ENCODE measurements around the gene MFSD1.
A peak's percentile ranks its signal among the peaks of the same experiment; 100 is the strongest.

Gene MFSD1

GRCh38 chr3:158820521-158820920, 18.7 kb downstream of the MFSD1 start:
- DNase-seq: no peak

GRCh38 chr3:158821847-158822246, 20.0 kb downstream of the MFSD1 start:
- no peak for DNase-seq

GRCh38 chr3:158823426-158823825, 21.6 kb downstream of the MFSD1 start:
- DNase-seq: no peak

- no peak for DNase-seq
Observed at GRCh38 chr3:158827773-158828172, 25.9 kb downstream of the MFSD1 start.

- no peak for DNase-seq
Observed at GRCh38 chr3:158830391-158830790, 28.5 kb downstream of the MFSD1 start.

GRCh38 chr3:158831861-158832260, 30.0 kb downstream of the MFSD1 start:
- no peak for DNase-seq

GRCh38 chr3:158835631-158836030, 33.8 kb downstream of the MFSD1 start:
- no peak for DNase-seq

- DNase-seq: no peak
Observed at GRCh38 chr3:158836312-158836711, 34.5 kb downstream of the MFSD1 start.

GRCh38 chr3:158837240-158837639, 35.4 kb downstream of the MFSD1 start:
- no peak for DNase-seq

GRCh38 chr3:158839966-158840365, 38.1 kb downstream of the MFSD1 start:
- no peak for DNase-seq

GRCh38 chr3:158841387-158841786, 39.5 kb downstream of the MFSD1 start:
- DNase-seq: no peak

GRCh38 chr3:158842976-158843375, 41.1 kb downstream of the MFSD1 start:
- DNase-seq: no peak

- DNase-seq: peak; percentile 34
Observed at GRCh38 chr3:158845765-158846350, 44.0 kb downstream of the MFSD1 start.

- DNase-seq: no peak
Observed at GRCh38 chr3:158846803-158847451, 45.1 kb downstream of the MFSD1 start.

- no peak for DNase-seq
Observed at GRCh38 chr3:158847452-158847821, 45.6 kb downstream of the MFSD1 start.

GRCh38 chr3:158847885-158848284, 46.0 kb downstream of the MFSD1 start:
- DNase-seq: no peak

GRCh38 chr3:158849757-158850156, 47.9 kb downstream of the MFSD1 start:
- DNase-seq: no peak

- no peak for DNase-seq
Observed at GRCh38 chr3:158859362-158859761, 57.5 kb downstream of the MFSD1 start.

- no peak for DNase-seq
Observed at GRCh38 chr3:158863247-158863646, 61.4 kb downstream of the MFSD1 start.

GRCh38 chr3:158864492-158864891, 62.6 kb downstream of the MFSD1 start:
- no peak for DNase-seq

GRCh38 chr3:158875700-158876099, 73.8 kb downstream of the MFSD1 start:
- DNase-seq: no peak

All from NCI-H2107 (cell line).